ENCODE data around the gene GFY. TPM values are rescaled to one million over a fixed set of nuclear protein-coding genes. Genes with fewer than 3 reads are reported as not detected.

GFY gene
- not detected in 2 replicates for total RNA-seq

GRCh38 chr19:49425178-49425577 is at the start of gene GFY:
GFY (plus strand) TSS chr19:49425388; CDS start chr19:49426431, 1,043 bp downstream.

GRCh38 chr19:49387936-49388372 is 37.2 kb upstream of the GFY start, which contains the start of gene KASH5:
KASH5 (plus strand) TSS chr19:49388249; CDS start chr19:49390884, 2,635 bp downstream.

GRCh38 chr19:49423071-49423984 is 1.9 kb upstream of the GFY start, which contains the start of gene PTH2:
PTH2 (minus strand) TSS chr19:49423441; CDS start chr19:49423339, 102 bp downstream.

GRCh38 chr19:49441210-49441959 is 16.2 kb downstream of the GFY start, which contains the start of gene SLC17A7:
SLC17A7 (minus strand) TSS chr19:49441527; CDS start chr19:49441379, 148 bp downstream.

GRCh38 chr19:49451430-49452181 is 26.4 kb downstream of the GFY start, which contains the start of gene PIH1D1:
PIH1D1 (minus strand) TSS chr19:49451814; CDS start chr19:49451574, 240 bp downstream.

GRCh38 chr19:49453013-49453756 is 28.0 kb downstream of the GFY start, which contains the start of gene ALDH16A1:
ALDH16A1 (plus strand) TSS chr19:49453225; CDS start chr19:49453332, 107 bp downstream.

GRCh38 chr19:49473868-49474541 is 48.8 kb downstream of the GFY start, which contains the start of gene FLT3LG:
FLT3LG (plus strand) TSS chr19:49474215; CDS start chr19:49474640, 425 bp downstream.

Other genes with a start within 250 kb of the GFY start
- 0.97 TPM in 1 of 2 replicates, not detected in the other for gene SLC6A16, start 100.2 kb upstream of the GFY start, total RNA-seq
- gene CD37, start 90.0 kb upstream of the GFY start, total RNA-seq = not detected in 2 replicates
- 27.6 and 32.1 TPM in 2 replicates for gene TEAD2, start 63.0 kb upstream of the GFY start, total RNA-seq
- 0.36 TPM in 1 of 2 replicates, not detected in the other for gene DKKL1, start 61.5 kb upstream of the GFY start, total RNA-seq
- not detected in 2 replicates for gene KASH5, start 37.1 kb upstream of the GFY start, total RNA-seq
- not detected in 2 replicates for gene PTH2, start 1.9 kb upstream of the GFY start, total RNA-seq
- gene SLC17A7, start 16.1 kb downstream of the GFY start, total RNA-seq = not detected in 2 replicates
- 71.0 and 89.9 TPM in 2 replicates for gene PIH1D1, start 26.4 kb downstream of the GFY start, total RNA-seq
- 31.1 and 48.8 TPM in 2 replicates for gene ALDH16A1, start 27.8 kb downstream of the GFY start, total RNA-seq
- 3.2 and 5.0 TPM in 2 replicates for gene FLT3LG, start 48.8 kb downstream of the GFY start, total RNA-seq
- 3,850 and 3,885 TPM in 2 replicates for gene RPL13A, start 62.2 kb downstream of the GFY start, total RNA-seq
- 4,588 and 4,689 TPM in 2 replicates for gene RPS11, start 71.0 kb downstream of the GFY start, total RNA-seq
- 130 and 246 TPM in 2 replicates for gene FCGRT, start 87.3 kb downstream of the GFY start, total RNA-seq
- gene RCN3, start 102.6 kb downstream of the GFY start, total RNA-seq = 274 and 377 TPM in 2 replicates
- 56.3 and 65.0 TPM in 2 replicates for gene NOSIP, start 155.2 kb downstream of the GFY start, total RNA-seq
- gene PRRG2, start 155.9 kb downstream of the GFY start, total RNA-seq = not detected in 2 replicates
- 4.4 and 5.2 TPM in 2 replicates for gene PRR12, start 165.8 kb downstream of the GFY start, total RNA-seq
- 108 and 112 TPM in 2 replicates for gene RRAS, start 214.8 kb downstream of the GFY start, total RNA-seq
- gene SCAF1, start 216.8 kb downstream of the GFY start, total RNA-seq = 21.1 and 25.8 TPM in 2 replicates
- gene IRF3, start 240.5 kb downstream of the GFY start, total RNA-seq = 52.7 and 69.3 TPM in 2 replicates
- gene BCL2L12, start 240.5 kb downstream of the GFY start, total RNA-seq = 7.8 and 12.5 TPM in 2 replicates

Data from cardiac atrium fibroblast (primary cell).